Measurements from ENCODE around the gene LCE2D.
"Not testable (repeated sequence)": the region's sequence is repeated elsewhere in the genome, so short reads cannot be mapped to it uniquely, and the experiment has no call there.

LCE2D gene, protein sequence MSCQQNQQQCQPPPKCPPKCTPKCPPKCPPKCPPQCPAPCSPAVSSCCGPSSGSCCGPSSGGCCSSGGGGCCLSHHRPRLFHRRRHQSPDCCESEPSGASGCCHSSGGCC

DNA sequence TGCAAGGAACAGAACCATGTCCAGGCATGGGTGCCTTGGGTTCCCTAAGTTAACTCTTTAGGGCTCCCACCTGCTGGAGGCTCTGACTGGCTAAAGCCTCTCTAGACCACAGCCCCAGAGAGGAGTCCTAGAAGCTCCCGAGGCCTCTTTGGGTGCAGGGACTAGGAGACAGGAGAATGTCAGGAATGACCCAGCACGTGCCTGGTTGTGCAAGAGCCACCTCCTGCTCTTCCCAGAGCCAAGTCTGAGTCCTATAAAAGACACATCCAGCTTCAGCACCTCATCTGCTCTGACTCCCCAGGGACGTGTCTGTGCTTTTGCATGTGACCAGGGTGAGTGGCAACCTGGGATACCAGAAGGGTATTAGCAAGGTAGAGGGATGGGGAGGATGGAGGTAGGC lies at the start of gene LCE2D:
Gene LCE2D, plus strand, starts transcription at position 283 of the 400 bp plus-strand sequence. CDS start 726 bp downstream, outside the sequence.
- no peak for DNase-seq

DNA sequence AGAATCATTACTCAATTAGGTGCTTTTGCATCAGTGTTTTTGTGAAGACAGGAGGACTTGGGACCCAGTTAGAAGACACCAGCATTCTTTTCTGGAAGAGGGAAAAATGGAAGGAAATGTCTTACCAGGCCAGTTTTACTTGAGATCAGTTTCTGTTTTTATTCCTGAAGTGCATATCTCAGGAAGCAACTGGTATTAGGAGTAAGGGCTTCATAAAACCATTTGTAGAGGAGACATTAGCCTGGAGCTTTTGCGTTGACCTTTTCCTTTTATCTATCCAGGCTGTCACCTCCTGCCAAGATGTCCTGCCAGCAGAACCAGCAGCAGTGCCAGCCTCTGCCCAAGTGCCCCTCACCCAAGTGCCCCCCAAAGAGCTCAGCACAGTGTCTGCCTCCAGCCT lies 49.7 kb upstream of the LCE2D start, which contains the start of gene LCE3B:
Gene LCE3B, plus strand, starts transcription at position 301 of the 400 bp plus-strand sequence. Its CDS starts 0 bp downstream, at position 301.
- no peak for DNase-seq

GRCh38 chr1:152621993-152622392 lies 41.2 kb upstream of the LCE2D start:
- DNase-seq = no peak

DNA sequence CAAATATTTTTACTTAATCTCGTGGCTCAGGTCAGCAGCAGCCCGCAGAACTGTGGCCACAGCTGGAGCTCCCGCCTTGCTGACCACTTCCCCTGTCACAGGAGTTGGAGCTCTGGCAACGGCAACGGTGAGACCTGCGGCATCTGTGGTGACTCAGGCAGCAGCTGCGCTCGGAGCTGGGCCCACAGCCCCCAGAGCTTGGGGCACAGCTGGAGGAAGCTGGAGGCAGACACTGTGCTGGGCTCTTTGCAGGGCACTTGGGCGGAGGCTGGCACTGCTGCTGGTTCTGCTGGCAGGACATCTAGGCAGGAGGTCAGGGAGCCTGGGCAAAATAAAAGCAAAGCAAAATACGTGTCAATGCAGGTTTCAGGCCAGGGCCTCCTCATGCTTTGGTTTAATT lies 40.4 kb upstream of the LCE2D start, which contains the start of gene LCE3A:
Gene LCE3A, minus strand, starts transcription at position 301 of the 400 bp plus-strand sequence. Its CDS starts 0 bp downstream, at position 301.
- DNase-seq = no peak

GRCh38 chr1:152623203-152623844 lies 39.9 kb upstream of the LCE2D start:
- no peak for DNase-seq

DNA sequence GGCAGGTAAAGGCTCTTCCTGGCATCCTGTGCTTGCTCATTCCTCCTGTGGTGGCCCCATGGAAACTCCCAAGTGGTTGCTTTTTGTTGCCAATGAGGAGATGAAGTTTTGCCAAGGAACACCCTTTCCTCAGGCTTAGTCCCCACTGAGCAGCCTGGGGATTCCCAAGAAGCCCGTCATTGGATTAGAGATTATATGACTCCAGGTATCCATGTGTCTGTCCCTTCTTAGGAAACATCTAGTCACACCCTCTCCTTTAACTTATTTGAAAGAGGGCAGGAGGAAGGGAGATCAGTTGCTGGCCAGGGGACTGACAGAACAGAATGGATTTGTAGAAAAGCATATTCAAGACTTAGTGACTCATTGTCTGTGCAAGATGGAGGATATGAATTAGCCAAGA lies 36.4 kb upstream of the LCE2D start:
- no peak for DNase-seq

GRCh38 chr1:152630596-152630995 lies 32.6 kb upstream of the LCE2D start:
- no peak for DNase-seq

DNA sequence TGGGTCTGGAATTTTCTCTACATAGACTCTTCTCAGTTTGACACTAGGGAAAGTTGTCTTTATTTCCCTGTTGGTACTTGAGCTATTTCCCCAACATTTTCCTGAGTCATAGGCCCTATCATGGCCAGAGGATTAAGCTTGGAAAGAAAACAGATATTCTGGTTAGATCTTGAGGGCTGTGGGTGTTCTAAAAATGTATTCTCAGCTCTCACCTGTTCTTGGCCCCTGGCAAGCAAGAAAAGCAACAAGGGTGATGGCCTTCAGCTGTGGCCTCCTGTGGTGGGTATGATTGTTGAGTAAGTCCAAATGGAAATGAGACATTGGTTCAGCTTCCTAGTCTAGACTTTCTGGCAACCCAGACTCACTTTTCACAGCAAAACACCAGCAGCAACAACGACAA lies 22.8 kb upstream of the LCE2D start:
- no peak for DNase-seq

DNA sequence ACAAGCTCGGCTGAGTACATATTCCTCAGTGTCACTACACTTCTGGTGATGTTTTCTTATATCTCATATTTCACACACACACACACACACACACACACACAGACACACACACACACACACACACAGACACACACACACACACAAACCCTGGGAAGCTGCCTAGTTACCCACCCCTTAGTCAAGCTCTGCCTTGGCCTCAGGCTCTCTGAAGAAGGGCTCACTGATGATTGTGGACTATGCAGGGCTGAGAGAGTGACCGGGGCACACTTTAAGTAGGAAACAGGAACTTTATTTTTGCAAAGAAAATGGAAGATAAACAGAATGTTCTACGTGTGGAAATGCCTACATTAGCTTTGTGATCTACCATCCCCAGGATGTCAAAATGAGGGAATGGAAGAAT lies 19.2 kb upstream of the LCE2D start:
- no peak for DNase-seq

DNA sequence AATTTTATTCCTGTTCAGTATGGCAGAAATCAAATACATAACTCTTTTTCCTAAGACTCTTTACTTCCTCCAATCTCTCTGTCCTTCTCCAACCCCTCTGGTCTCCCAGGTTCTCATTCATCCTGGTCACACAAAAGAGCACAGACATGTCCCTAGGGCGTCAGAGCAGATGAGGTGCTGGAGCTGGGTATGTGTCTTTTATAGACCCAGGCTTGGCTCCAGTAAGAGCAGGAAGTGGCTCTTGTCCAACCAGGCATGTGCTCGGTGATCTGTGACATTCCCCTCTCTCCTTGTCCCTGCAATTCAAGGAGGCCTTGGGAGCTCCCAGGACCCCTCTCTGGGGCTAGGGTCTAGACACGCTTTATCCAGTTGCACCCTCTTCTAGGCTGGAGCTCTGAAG lies 18.0 kb upstream of the LCE2D start:
- no peak for DNase-seq

GRCh38 chr1:152646656-152647055 lies 16.5 kb upstream of the LCE2D start:
- DNase-seq = peak; percentile 3

GRCh38 chr1:152654110-152654509 lies 9.1 kb upstream of the LCE2D start:
- DNase-seq = peak; percentile 49

- no peak for DNase-seq
These were observed 6.7 kb upstream of the LCE2D start for GRCh38 chr1:152656459-152656858.

DNA sequence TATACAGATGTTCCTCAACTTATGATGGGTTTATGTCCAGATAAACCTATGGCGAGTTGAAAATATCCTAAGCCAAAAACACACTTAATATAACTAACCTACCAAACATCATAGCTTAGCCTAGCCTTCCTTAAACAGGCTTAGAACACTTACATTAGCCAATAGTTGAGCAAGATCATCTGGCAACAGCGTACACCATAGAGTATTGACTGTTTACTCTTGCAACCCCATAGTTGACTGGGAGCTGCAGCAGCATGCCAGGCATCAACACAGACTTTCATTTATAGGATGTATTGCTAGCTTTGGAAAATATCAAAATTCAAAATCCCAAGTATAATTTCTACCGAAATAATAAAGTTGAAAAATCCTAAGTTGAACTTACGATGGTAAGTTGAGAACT lies 5.5 kb upstream of the LCE2D start:
- no peak for DNase-seq

DNA sequence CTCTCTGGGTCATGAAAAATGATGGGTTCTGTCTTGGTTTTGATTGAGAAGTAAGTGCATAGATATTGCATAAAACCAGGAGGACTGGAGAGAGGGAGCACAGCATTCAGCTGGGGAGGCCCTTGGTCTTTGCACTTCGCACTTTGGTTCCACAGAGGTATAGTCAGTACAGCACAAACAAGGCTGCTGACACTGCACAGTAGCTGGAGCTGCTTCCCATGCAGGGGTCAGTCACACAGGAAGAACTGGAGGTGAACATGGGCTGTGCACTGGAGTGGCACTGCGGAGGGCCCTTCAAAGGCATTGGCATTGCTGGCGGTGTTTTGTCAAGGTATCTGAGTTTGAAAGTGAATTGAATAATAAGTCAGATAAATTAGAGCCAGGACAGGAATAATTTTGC lies 4.5 kb upstream of the LCE2D start:
- no peak for DNase-seq

- DNase-seq = not testable (repeated sequence)
These were observed 3.0 kb downstream of the LCE2D start for GRCh38 chr1:152666171-152666570.

- DNase-seq = no peak
These were observed 4.5 kb downstream of the LCE2D start for GRCh38 chr1:152667648-152668047.

GRCh38 chr1:152673016-152673415 lies 9.8 kb downstream of the LCE2D start:
- no peak for DNase-seq

- DNase-seq = not testable (repeated sequence)
These were observed 11.8 kb downstream of the LCE2D start, which contains the start of gene LCE2C for GRCh38 chr1:152674983-152675382. LCE2C (plus strand) TSS chr1:152675279; CDS start chr1:152676016, 737 bp downstream.

DNA sequence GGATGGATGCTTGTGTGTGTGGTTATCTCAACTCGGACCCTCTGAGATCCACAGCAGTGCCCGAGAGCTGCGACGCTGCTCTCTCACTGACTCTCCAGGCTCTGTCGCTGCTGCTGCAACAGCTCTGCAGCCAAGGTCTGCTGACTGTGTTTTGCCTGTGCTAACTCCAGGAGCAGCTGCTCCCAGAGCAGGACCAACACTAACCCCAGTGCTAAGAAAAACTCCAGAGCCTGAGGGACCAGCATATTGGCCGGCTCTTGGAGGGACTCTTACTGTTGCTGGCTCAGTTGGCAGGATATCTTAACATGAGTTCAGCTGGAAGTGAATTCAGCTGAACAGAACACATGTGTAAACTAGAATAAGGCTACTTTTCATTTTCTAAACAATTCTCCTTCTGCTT lies 16.3 kb downstream of the LCE2D start:
- DNase-seq = no peak

GRCh38 chr1:152681616-152682015 lies 18.4 kb downstream of the LCE2D start:
- no peak for DNase-seq

DNA sequence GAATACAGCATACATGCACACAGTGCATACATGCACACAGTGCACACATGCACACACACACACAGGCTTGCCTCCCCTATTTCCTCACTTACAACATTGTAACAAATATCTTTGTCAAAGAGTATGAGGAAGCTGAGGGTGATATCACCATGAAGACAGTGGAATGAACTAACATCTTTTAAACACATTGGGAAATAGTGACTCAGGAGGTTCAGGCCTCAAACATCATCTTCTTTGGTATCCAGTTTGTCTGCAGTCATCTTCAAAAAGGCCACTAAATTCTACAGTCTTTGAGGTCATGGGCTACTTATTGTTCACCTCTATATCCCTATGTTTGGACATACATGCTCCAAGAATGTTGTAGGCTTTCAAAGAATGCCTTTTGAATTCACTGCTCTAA lies 20.7 kb downstream of the LCE2D start:
- no peak for DNase-seq

- DNase-seq = not testable (repeated sequence)
These were observed 22.6 kb downstream of the LCE2D start, which contains the start of gene LCE2B for GRCh38 chr1:152685823-152686222. LCE2B (plus strand) TSS chr1:152686123; CDS start chr1:152686844, 721 bp downstream.

Data from HCEC 1CT (cell line).